GM19324 (cell line): ENCODE measurements around the gene PHACTR3.
"Not testable (repeated sequence)": the region's sequence is repeated elsewhere in the genome, so short reads cannot be mapped to it uniquely, and the experiment has no call there.

Source experiments
- ATAC-seq: cut with Tn5 transposase; IDR thresholded peaks from one replicate; pipeline ENCODE4 v1.9.1; 2021; ENCODE audit warnings: mild to moderate bottlenecking, moderate library complexity; ENCODE audit not compliant: unreplicated experiment, low FRiP score

The PHACTR3 gene

DNA sequence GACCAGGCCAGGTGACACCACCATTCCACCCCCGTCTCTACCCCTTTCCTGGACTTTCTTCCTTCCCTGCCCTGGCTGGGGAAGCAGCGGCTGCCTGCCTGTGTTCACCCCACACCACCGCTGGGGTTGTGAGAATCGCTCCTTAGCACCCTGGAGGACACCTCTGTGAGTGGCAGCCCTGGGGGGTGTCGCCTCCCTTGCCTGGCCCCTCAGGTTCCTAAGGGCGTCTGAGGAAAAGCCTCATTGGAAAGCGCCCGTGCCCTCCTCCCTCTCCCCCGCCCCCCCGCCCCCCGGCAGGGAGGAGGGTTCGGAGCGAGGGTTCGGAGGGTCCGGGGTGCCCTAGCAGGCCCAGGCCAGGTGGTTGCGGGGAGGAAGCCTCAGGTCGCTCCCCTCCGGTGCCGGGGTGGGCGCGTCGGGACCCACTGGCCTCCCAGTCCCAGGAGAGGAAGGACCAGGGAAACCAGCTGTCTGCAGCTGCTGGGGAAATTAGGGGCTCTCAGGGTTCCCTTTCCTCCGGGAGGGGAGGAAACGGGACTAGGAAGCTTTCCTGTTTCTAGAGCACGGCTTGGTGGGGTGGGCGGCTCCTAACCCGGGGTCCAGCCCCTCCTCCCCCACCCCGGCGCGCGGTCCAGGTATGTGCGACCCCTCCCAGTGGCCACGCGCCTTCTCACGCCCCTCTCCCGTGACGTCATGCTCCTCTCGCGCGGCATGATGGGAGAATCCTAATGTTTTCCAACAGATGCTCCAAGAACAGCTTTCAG, at the start of gene PHACTR3:
Gene PHACTR3, plus strand, starts transcription at position 760 of the 761 bp plus-strand sequence. CDS start 475 bp downstream, outside the sequence.
- no peak for ATAC-seq

DNA sequence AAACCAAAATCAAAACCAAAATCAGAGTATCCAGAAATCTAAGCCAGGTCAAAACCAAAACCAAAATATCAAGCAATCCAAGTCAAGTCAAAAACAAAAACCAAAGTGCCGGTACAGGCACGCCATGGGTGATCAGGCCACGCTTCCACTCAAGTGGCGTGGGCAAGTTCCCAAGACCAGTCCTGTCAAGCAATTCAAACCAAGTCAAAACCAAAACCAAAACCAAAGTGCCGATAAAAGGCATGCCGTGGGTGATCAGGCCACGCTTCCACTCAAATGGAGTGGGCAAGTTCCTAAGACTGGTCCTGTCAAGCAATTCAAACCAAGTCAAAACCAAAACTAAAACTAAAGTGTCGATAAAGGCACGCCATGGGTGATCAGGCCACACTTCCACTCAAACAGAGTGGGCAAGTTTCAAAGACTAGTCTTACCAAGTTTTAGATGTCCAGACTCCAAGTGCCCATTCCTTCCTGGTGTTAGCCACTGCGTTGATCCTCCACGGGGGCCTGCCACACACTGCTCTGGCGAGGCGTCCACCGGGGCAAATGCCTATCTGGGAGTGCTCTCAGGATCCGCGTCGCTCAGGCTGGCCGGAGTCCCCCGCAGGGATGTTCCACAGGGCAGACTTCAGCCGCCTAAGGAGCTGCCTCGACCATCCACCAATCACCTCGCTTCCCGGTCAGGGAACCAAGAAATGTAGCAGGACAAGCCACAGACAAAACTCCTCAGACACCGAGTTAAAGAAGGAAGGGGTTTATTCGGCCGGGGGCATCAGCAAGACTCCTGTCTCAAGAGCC, 46.4 kb upstream of the PHACTR3 start:
- not testable (repeated sequence) for ATAC-seq

DNA sequence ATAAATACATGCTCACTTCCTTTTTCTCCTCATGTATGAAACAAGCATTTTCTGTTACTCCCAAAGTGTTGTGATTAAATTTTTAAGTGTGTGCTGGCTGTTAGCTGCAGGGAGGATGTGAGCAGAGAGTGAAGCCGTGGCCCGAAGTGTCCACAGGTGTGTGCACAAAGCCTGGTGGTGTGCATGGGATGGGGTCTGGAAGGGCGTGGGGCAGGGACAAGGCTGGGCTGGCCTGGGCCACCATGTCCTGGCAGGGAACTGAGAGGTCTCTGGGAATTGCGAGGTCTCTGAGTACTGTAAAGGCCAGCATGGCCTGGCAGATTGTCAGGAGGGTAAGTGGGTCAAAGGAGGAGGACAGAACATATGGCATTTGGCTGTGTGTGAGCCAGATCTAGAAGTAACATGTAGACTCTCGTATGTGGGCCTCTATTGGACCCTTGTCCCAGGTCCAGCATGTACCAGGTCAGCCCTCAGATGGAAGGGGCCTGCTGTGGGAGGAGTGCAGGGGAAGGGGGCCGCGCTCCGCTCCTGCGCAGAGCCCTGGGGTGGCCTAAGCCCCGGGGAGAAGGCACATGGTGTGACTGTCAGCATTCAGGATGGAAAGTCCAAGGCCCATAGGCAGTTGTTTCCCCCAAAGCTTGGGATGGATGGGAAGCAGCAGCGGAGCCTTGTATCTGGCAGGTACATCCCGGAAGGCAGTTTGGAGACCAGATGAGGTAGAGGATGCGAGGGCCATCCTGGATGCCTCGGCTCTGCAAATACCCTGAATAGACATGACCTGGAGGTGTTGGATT, 45.1 kb upstream of the PHACTR3 start:
- ATAC-seq = no peak

DNA sequence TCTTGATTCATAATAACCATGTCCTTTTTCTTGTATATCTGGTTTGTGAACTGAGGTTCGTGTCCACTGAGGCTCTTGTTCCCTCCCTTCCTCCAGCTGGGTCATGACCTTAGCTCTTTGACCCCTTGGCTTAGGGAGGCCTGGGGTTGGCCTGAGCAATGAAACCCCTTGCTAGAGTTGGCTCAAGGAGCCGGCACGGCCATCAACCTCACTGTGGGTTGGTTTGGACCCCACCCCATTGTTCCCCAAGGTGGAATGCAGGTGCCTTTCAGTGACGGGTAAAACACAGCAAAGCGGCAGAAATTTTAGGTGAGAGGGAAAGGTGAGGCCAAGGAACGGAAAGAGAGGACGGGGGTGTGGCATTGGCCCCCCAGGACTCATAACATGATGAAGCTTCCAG, 44.5 kb upstream of the PHACTR3 start:
- no peak for ATAC-seq

DNA sequence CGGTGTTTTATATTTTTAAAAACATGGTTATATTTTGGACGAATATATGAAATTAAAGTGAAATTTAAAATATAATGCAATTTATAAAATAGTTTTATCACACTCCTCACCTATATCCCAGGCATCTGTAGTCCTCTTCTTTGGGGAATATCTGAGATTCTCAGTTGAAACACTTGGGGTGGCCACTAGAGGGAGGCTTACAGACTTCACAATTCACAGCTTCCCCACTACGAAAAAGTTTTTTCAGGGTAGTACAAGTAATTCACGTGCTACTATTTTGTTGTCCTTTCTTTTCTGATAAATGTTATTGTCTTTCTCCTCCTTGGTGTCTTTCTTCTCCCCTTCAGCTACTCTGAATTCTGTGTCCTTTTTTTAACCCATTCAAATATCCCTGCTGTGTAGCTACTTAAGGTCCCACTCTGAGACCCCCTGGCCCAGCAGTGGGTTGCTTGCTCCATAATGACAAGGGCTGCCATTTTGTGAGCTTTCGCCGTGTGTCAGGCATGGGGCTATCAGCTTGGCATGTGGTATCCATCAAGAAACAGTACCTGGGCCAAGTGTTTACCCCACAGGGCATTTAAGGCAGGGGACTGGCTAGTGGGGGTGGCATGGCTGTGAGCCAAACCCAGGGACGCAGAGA, 43.6 kb upstream of the PHACTR3 start:
- no peak for ATAC-seq

DNA sequence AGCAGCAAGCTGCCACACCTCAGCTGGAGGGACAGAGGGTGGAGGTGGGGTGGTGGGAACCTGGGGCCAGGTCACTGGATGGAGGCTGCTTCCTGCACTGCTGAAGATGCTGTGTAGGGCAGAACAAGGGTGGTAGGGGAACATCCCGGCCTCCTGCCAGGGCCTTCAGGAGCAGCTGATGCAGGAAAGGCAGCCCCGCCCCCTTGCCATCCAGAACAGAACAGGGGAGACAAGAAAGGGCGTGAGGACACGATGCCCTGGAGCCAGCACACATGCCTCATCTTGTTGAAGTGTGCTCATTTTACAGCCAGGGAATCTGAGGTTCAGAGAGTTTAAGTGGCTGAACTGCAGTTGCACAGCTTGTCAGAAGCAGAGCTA, 43.1 kb upstream of the PHACTR3 start:
- ATAC-seq = no peak

DNA sequence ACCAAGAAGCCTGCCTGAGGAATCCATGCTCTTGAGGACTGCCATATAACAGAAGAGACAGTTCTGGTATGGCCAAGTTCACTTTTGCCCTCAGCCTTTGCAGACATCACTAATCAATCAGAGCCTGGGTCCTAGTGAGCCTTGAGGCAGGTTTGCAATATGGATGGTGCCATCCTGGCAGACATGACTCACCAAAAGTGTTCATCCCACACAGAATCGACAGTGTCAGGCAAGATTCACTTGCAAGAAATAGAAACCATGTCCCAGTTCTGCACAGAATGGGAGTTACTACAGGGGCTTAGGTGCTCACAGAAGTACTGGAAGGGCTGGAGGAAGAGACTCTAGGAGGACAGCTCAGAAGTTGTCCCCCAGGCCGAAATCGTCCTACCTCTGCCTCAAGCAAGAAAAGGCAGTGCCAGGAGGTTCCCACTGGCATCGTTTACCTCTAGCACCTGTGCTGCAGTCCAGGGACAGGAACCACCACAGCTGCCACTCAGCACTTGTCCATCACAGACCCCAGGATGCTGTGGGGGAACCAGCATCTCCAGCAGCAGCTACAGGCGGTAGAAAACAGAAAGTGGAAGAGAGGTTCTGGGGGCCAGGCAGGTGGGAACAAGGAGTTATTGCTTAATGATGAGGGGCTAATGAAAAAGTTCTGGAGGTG, 42.6 kb upstream of the PHACTR3 start:
- no peak for ATAC-seq

DNA sequence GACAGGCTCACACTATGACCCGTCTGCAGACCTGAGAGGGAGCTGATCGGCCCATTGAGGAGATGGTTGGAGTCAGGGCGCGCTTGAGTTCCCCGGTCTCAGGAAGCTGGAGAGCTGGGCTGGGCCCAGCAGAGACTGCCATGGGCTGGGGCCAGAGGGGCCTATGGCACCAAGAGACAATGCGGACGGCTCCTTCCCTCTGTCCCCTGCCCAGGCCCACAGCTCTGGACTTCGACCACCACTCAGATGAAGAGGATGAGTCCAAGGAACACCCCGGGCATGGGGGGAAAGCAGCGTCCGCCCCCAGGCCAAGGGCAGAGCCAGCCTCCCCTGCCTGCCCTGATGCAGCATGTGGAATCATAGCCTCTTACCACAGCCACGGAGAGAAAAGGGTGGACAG, 40.2 kb upstream of the PHACTR3 start:
- ATAC-seq = no peak

DNA sequence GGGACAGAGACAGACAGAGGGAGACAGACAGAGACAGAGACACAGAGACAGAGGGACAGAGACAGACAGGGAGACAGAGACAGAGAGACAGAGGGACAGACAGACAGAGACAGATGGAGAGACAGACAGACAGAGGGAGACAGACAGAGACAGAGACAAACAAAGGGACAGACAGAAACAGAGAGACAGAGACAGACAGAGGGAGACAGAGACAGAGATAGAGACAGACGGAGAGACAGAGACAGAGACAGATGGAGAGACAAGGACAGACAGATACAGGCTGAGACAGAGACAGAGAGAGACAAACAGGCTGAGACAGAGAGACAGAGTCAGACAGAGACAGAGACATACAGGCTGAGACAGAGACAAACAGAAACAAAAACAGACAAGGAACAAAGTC, 39.4 kb upstream of the PHACTR3 start:
- ATAC-seq = no peak

DNA sequence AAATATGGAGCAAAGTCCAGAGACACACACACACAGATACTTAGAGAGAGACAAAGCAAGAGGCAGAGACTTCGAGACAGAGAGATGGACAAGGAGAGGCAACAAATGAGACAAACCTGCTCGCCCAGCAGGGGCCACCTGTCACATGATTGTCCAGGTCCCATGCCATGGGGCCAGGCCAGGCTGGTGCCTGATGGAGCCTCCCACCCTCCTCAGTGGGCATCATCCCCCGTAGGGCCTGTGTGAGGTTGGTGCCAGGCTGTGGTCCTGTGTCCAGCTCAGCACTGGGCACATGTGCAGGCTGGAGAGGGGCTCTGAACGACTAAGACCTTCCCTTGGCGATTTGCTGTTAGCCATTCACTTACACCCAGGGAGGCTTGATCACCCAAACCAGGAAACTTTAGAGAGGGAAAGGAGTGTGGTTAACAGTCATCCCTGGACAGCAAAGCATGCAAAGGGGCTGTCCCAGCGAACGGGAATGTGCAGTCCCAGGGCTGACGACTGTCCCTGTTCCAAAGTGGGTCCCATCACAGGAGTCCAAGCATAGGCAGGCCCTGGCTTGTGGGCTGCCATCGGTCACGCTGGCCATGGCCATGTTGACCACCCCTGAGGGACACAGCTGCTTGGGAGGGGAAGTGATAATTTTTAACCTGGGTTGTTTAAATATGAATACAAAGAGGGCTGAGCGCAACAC, 38.4 kb upstream of the PHACTR3 start:
- ATAC-seq = no peak

DNA sequence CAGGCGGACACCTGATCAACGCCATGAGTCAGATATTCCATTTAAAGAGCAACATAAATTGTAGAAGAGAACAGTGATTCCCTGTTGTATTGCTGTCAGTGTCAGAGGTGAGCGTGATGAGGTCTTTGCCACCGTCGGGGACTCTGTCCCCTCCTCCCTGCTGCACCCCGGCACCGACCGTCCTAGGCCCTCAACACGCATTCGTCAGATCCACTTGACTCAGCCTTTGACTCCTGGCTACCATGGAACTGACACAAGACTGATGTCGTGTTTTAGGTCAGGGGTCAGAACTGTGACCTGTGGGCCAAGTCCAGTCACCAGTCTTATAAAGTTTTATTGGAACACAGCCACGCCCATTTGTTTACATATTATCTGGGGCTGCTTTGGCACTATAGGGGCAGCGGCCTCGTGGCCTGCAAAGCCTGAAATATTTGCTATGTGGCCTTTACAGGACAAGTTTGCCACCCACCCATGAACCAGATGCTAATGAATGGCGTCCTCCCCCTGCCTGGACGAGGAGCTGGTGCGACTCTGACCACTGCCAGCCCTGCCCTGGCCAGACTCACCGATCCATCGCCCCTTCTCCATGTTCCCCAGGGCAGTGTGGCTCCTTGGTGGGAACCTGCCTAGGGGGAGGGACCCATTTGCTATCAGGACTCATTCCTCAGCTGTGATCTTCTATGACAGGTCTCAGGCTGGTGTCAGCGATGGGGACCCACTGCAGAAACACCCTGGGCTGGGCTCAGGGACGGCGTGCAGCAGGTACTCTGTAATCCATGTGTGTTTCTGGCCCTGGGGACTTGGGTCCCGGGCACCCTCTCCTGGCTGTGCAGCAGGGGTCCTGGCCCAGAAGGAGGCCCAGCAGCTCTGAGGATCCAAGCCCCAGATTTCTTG, 37.5 kb upstream of the PHACTR3 start:
- ATAC-seq = no peak

DNA sequence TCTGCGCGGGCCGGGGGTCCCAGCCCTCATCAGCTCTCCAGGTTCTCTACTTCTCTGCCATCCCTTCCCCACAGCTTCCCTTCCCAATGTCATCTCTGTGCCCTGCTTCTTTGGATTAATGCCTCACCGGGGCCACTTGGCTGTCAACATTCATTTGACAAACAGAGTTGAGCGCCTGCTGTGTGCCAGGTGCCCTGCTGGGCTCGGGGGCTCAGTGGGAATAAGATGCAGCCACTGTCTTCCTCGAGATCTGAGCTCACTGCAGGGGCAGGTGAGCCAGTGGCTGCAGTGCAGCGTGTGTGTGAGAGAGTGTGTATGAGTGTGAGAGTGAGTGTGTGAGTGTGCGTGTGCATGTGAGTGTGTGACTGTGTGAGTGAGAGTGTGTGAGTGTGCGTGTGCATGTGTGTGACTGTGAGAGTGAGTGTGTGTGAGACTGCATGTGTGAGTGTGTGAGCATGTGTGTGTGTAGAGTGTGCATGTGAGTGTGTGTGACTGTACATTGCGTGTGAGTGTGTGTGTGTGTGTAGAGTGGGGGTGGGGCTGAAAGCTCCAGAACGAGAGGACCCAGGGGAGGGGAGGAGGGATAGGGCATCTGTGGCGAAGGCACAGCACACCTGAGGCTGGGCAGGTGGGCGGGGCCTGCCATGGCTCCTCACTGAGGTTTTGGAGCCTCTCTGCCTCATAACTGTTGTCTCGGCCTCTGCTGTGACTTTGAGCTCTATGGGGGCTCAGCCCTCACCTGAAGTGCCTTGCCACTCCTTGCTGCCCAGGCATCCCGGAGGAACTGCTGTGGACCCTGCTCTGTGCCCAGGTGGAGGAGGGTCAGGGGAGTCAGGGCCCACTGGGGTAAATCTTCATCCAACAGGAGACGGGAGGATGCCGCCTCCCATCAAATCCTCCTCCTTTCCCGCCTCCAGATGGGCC, 36.5 kb upstream of the PHACTR3 start:
- no peak for ATAC-seq

DNA sequence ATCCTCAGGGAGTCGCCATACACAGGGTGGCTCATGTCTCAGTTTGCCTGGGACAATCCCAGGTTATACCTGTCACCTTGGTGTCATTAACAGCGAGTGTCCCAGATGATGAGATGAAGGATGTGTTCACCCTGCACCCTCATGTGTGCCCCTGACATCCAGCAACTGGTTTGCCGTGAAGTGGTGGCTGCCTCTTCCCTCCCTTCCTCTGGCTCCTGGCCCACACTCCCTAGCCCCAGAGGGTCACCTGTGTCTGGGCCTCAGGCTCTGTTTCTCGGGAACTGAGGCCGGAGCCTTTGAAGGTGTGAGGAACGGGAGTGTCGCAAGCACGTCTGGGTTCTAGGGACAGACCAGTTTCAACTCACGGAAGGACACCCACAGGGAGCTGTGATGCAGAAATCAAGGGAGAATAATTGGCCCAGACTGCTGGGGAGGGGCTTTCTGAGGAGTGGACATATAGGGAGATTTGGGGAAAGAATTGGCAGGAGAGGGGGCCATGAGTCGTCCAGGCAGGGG, 35.8 kb upstream of the PHACTR3 start:
- ATAC-seq = no peak

DNA sequence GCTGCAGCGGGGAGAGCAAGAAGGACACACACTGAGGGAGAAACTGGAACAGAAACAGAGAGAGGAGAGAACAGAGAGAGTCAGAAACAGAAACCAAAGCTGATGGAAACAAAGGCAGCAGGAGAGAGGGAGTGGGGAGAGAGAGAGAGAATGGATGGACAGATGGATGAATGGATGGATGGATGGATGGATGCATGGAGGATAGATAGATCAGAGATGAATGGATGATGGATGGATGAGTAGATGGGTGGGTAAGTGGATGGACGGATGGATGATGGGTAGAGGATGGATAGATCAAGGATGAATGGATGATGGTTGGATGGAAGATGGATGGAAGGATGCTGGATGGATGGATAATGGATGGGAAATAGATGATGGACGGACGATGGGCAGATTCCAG, 35.0 kb upstream of the PHACTR3 start:
- no peak for ATAC-seq

DNA sequence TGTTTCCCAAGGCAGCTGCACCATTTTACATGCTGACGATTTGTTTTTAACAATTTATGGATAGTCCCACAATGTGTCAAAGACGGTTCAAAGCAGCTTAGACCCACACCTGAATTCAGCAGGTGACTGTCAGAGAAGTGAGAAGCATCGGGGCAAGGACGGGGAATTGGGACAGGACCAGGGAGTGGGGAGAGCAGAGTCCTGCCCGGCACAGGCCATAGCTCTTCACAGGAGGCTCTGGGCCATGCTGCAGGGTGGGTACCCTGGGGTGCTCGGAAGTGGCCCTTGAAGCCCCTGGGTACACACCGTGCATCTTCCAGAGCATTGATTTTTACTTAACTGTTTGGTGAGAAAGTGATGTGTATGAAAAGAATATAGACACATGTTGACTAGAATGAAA, 33.2 kb upstream of the PHACTR3 start:
- no peak for ATAC-seq

DNA sequence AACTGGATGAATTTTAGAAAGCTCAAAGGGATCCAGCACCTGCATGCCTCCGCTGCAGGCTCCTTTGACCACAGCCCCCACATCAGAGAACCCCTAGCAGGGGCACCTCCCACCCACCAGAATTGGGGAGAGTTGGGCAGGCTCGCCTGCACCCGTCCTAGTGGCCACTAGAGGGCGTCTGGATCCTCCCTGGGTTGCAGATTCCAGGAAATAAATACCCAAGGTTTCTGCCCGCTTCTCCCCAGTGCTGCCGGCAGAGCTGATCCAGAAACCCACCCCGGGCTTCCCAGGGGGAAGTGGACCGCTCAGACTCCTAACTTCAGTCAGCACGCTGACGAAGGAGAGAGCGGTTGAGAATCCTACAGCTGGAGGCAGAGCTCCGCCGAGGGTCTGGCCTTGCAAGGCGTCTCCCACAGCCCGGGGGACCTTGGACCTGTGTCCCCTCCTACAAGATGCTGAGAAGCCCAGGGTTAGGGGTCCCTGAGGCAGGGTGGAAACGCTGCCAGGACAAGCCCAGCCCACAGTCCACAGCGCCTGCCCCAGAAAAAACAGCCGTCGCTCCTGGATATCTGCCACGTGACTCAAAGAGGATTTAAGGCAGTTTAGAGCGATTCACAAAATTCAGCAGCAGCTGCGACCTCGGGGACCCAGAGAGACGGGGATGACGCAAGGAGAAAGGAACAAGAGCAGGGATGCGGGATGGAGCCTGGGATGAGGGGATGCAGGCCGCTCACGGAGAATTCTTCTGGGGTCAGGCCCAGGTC, 32.6 kb upstream of the PHACTR3 start:
- no peak for ATAC-seq

DNA sequence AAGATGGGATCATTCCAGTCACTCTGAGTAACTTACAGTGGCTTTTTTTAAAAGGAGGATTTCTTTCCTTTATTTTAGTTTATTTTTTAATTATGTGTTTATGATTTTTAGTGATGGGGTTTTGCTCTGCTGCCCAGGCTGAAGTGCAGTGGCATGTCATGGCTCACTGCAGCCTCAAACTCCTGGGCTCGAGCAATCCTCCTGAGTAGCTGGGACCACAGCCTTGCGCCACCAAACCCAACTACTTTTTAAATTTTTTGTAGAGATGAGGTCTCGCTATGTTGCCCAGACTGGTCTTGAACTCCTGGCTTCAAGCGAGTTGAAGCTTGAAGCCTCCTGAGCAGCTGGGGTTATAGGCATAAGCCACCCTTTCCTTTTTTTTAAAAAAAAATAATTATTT, 31.8 kb upstream of the PHACTR3 start:
- ATAC-seq = no peak
